ENCODE measurements around the gene VSIG2.

VSIG2 gene

DNA sequence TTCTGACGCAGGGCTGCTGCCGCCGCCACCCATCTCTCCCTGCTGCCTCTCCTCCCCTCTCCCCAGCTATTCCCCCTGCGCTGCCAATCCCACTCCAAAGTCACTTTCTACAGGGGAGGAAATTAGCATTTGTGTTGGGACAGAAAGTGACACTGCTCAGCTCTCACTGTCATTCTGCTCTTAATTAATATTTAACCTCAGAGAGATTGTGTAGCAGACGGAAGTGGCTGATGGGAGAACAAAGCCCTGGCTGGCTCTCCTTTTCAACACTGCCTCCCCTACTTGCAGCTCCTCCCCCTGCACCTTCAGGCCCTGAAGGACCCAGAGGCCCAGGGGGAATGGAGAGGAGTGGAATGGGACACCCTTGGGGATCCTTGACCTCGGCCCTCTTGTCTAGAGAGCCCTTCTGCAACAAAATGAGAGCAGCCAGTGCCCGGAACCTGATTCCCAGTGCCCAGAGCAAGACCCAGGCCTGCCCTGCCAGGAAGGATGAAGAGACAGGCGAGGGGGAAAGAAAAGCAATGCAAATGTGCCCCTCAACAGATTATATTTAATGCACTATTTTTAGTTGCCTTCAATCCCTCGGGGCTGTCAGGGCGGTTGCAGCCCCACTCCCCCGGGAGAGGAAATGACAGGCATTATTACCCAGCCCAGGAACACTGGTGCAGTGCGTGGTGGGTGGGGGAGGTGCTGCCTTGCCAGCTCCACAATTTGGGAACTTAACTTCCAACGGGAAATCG is 26.9 kb downstream of the VSIG2 start:
- no peak for DNase-seq (ENCODE audit: low read depth in 3 of 3)

DNA sequence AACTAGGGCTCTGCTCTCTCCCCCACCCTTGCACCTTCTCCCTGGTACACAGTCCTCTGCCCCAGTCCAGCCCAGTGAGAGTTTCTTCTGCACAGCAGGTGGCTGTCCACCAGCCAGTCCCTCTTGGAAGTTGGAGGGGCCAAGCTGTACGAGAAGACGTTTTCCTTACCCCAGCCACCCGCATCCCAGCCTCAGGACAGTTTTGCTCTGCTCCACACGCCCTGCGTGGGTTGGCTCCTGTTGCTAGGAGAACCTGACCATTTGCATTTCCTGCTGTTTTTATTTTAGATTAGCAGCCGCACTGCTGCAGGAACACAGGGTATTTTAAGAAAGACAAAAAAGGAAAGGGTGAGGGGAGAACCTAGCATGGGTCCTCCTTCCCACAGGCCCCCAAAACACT is 29.9 kb downstream of the VSIG2 start:
- DNase-seq (ENCODE audit: low read depth in 3 of 3) = no peak

- no peak for DNase-seq (ENCODE audit: low read depth in 3 of 3)
Observed at GRCh38 chr11:124719534-124719933, 32.5 kb downstream of the VSIG2 start.

- no peak for DNase-seq (ENCODE audit: low read depth in 3 of 3)
Observed at GRCh38 chr11:124718801-124719200, 33.3 kb downstream of the VSIG2 start.

GRCh38 chr11:124717786-124718651 is 34.0 kb downstream of the VSIG2 start:
- DNase-seq (ENCODE audit: low read depth in 3 of 3) = no peak

DNA sequence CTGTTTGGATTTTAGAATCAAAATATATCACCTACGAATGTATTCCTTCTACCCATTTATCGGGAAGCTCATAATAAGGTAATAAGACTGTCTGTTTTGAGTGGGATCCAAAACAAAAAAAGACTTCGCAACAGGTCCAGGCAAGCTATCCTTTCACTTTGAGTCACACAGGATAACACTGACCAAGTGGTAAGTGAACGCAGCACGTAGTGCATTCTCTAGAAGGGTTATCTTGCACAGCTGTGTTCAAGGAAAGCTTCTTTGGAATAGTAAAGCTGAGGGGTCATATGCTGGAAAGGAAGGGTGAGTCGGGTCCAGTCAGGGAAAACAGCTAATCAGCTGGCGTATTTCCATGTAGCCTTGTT is 34.7 kb downstream of the VSIG2 start:
- no peak for DNase-seq (ENCODE audit: low read depth in 3 of 3)

- no peak for DNase-seq (ENCODE audit: low read depth in 3 of 3)
Observed at GRCh38 chr11:124716591-124716990, 35.5 kb downstream of the VSIG2 start.

DNA sequence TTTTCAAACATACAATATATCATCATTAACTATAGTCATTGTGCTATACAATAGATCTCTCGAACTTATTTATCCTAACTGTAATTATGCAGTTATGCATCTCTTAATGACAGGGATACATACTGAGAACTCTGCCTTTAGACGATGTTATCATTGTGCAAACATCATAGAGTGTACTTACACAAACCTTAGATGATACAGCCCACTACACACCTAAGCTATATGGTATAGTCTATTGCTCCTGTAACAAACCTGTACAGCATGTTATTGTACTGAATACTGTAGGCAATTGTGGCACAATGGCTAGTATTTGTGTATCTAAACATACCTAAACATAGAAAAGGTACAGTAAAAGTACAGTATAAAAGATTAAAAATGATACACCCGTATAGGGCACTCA is 39.7 kb downstream of the VSIG2 start:
- DNase-seq (ENCODE audit: low read depth in 3 of 3) = no peak

DNA sequence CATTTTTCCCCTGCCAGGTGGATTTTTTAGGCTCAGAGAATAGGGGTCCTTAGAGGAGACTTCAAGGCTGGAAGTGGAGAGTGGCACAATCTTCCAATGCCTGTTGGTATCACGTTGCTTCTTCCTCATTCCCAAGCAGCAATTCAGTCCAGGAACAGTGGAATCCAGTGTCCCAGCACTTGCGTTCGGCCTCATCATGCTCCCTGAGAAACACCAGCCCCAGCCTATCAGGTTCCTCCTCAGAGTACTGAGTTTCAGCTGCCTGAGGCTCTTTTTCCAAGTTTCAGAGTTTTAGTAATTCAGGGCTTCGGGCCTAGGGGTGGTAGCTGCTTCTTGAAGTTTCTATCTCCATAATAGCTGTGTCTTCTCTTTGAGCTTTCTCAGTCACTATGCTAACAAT is 44.2 kb downstream of the VSIG2 start:
- DNase-seq (ENCODE audit: low read depth in 3 of 3) = no peak

GRCh38 chr11:124700028-124700427 is 52.0 kb downstream of the VSIG2 start:
- DNase-seq (ENCODE audit: low read depth in 3 of 3) = no peak

DNA sequence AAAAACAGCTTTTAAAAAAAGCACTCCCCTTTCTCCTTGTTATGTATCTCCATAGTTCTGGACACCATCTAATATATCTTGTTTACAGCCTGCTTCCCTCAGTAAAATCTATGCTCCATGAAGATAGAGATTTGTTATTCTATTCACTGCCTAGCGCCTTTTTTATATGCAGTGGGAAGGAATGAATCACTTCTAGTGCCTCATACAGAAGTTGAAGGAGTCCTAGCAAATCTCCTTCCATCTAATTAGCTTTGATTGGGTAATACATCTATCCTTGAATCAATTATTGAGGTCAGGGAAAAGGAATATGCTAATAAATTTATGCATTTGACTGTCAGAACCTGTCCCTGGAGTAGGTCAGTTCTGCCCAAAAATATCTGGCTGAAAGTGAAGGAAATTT is 52.5 kb downstream of the VSIG2 start:
- DNase-seq (ENCODE audit: low read depth in 3 of 3) = no peak
